GM21619 (cell line): ENCODE measurements around the gene OR2A25.

Source experiments
- ATAC-seq: cut with Tn5 transposase; IDR thresholded peaks from one replicate; pipeline ENCODE4 v1.9.1; 2021; ENCODE audit not compliant: unreplicated experiment

Gene OR2A25

DNA sequence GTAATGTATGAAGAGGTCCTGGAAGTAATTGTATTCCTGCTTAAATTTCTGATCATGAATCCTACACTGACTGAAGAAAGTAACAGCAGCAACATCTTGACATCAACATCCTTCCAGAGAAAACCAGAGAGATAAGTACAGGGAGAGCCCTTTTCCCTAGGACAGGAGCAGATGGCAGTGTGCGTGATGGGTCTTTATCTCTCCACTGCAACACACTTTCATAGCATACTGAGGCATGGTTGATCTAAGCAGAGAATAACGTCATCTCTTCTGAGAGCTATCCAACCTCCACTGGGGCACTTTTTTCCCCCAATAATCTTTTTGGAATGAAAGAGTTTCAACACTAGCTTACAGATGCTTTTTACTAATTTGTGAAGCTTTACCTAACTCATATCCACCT is 342 bp downstream of the OR2A25 start:
- ATAC-seq: no peak

DNA sequence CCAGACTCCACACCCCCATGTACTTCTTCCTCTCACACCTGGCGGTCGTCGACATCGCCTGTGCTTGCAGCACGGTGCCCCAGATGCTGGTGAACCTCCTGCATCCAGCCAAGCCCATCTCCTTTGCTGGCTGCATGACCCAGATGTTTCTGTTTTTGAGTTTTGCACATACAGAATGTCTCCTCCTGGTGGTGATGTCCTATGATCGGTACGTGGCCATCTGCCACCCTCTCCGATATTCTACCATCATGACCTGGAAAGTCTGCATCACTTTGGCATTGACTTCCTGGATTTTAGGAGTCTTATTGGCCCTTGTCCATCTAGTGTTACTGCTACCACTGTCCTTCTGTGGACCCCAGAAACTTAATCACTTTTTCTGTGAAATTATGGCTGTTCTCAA is 4.8 kb downstream of the OR2A25 start:
- ATAC-seq: no peak

- no peak for ATAC-seq
Observed at GRCh38 chr7:144085978-144086377, 16.4 kb downstream of the OR2A25 start, which contains the start of gene OR2A12. Gene OR2A12 (plus strand): TSS chr7:144086278. CDS start chr7:144095108, 8,830 bp downstream.

DNA sequence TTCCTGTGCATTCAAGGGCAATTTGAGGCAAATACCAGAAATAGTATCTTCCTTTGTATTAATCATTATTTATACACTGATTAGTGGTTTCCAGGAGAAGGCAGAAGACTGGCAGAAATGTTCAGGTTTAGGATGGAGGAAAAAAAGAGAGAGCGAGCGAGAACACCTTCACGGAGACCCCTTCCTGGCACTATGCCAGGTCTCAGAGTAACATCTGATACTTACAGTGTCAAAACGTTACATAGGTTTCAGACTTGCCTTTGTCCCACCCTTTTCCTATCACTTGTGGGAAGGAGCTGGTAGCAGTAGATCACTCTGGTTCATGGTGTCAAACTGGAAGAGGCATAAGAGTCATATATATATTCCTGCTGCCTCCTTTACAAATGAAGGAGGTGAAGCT is 17.1 kb downstream of the OR2A25 start:
- ATAC-seq: no peak

- ATAC-seq: no peak
Observed at GRCh38 chr7:144087230-144087629, 17.6 kb downstream of the OR2A25 start.

DNA sequence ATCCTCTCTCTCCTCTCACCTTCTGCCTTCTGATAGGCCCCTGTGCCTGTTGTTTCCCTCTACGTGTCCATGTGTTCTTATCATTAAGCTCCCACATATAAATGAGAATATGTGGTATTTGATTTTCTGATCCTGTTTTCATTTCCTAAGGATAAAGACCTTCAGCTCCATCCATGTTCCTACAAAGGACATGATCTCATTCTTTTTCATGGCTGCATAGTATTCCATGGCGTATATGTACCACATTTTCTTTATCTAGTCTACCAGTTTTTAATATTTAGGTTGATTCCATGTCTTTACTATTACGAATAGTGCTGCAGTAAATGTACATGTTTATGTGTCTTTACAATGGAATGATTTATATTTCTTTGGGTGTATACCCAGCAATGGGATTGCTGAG is 21.1 kb downstream of the OR2A25 start:
- no peak for ATAC-seq

- ATAC-seq: no peak
Observed at GRCh38 chr7:144098776-144099175, 29.2 kb downstream of the OR2A25 start.

- ATAC-seq: no peak
Observed at GRCh38 chr7:144100607-144101006, 31.0 kb downstream of the OR2A25 start.

DNA sequence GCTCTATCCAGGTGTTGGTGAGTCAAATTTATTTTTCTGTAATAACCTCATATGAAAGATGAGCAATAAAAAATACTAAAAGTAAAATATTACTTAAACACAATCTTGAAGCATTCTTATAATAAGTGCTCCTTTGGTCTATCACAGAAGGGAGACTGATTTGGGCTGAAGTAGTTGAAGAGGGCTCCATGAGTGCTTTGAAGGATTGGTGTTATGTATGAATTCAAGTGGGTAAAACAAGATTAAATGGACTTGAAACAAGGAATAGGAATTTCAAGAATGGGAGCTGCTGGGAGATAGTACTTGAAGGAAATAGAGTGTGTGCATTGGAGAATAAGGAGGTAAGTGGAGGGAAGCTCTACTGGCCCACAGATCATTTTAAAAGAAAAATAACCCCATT is 32.4 kb downstream of the OR2A25 start:
- ATAC-seq: no peak

DNA sequence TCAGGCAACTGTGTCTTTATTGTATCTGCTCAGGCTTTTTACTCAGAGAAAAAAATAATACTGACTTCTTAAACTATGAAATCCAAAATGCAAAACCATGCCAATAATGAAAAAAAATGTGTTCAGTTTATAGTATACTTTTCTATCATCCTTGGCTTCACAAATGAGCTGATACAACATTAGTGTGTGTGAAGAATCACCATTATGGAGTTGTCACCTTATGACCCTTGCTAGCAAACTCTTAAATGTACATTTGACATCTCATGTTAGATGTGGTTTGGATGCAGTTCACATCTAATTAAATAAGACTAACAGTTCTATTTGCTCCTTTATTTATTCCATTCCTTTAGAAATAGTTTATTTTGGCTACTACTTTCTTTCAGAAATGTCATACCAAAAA is 35.6 kb downstream of the OR2A25 start:
- ATAC-seq: no peak

DNA sequence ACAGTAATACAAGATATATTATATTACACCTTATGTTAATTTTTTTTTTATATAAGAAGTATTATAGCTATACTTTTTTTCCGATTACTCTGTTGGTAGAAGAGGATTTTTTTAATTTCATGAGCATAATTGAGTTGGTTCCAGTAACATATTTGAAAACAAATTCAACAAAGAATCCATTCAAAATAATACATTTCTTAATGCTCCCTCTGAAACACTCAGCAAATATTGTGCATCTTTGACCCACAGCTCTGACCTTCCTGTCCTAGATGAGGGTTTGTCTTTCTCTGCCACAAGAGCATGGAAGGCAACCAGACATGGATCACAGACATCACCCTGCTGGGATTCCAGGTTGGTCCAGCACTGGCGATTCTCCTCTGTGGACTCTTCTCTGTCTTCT is 39.7 kb downstream of the OR2A25 start, which contains the start of gene OR2A2:
Gene OR2A2, plus strand, starts transcription at position 301 of the 400 bp plus-strand sequence. Its CDS starts 0 bp downstream, at position 301.
- ATAC-seq: no peak

GRCh38 chr7:144110272-144110671 is 40.7 kb downstream of the OR2A25 start:
- no peak for ATAC-seq

DNA sequence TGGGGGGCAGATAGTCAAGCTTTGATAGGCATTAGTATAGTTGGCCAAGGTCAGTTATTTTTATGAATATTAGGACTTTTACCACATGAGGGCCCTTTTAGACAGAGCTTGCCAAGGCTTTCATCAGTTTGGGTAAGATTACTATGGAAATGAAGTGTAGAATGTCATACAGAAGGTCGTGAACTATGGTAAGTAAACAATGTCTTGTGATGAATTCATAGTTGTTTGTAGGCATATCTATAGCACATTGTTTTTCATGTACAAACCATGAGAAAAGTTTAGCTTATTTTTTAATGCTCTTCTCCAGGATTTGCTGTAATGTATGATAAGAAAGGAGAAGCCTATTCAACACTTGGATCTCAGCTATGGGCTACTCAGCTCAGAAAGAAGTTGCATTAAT is 44.0 kb downstream of the OR2A25 start:
- no peak for ATAC-seq

- no peak for ATAC-seq
Observed at GRCh38 chr7:144118341-144118740, 48.7 kb downstream of the OR2A25 start.

- ATAC-seq: no peak
Observed at GRCh38 chr7:144122876-144123275, 53.3 kb downstream of the OR2A25 start, which contains the start of gene OR2A14. Gene OR2A14 (plus strand): TSS chr7:144123176. CDS start chr7:144129113, 5,937 bp downstream.
